K562 (cell line): ENCODE measurements around the gene SAMD9. TPM values are rescaled to one million over a fixed set of nuclear protein-coding genes. Genes with fewer than 3 reads are reported as not detected.

Experiments
- BRD4 ChIP-seq: fragments of 200-600 bp; sonication (generic); IDR thresholded peaks from 2 replicates; pipeline ENCODE4 v1.6.1; 2017; ENCODE audit warnings: inconsistent platforms
- CBX8 ChIP-seq: fragments of 200-600 bp; sonication (generic); IDR thresholded peaks from 2 replicates; pipeline ENCODE4 v1.6.1; 2012; ENCODE audit warnings: borderline replicate concordance, mixed run types, low read depth, mild to moderate bottlenecking, moderate library complexity, mixed read lengths, low read length, control low read depth, inconsistent platforms; ENCODE audit not compliant: poor library complexity, severe bottlenecking; ENCODE audit errors: extremely low read depth
- CC2D1A ChIP-seq: fragments of 450-650 bp; IDR thresholded peaks from 2 replicates; pipeline ENCODE4 v1.6.1; 2017; ENCODE audit warnings: mild to moderate bottlenecking
- EP400 ChIP-seq: fragments of 450-650 bp; IDR thresholded peaks from 2 replicates; pipeline ENCODE4 v1.6.1; 2017; ENCODE audit warnings: antibody characterized with exemption, mild to moderate bottlenecking, moderate library complexity
- MYBL2 ChIP-seq, 2 experiments: fragments of 450-650 bp in 1 of 2; sonication (generic) in 1 of 2; formaldehyde crosslinking in 1 of 2; IDR thresholded peaks; 2 replicates each; pipeline versions ENCODE4 v1.6.1 to v1.8.1; 2017 to 2022; ENCODE audit warnings: borderline replicate concordance in 1 of 2, inconsistent platforms in 1 of 2, low read depth in 1 of 2, mild to moderate bottlenecking in 1 of 2, missing genetic modification reagents in 1 of 2, moderate library complexity in 1 of 2
- OTX1 ChIP-seq: fragments of 450-650 bp; formaldehyde crosslinking; IDR thresholded peaks from 2 replicates; pipeline ENCODE4 v1.4.0; 2022; ENCODE audit warnings: mild to moderate bottlenecking
- PCBP1 ChIP-seq: fragments of 200-400 bp; formaldehyde crosslinking; IDR thresholded peaks from 2 replicates; pipeline ENCODE4 v1.6.1; 2018; ENCODE audit warnings: mild to moderate bottlenecking, low read depth, low read length; ENCODE audit not compliant: poor library complexity, severe bottlenecking
- SREBF1 ChIP-seq: fragments of 150-350 bp; IDR thresholded peaks from 2 replicates; pipeline ENCODE4 v1.6.1; 2014; ENCODE audit warnings: antibody characterized with exemption, low read depth, low read length, borderline replicate concordance
- STAT5A ChIP-seq: IDR thresholded peaks from 2 replicates; pipeline ENCODE4 v1.6.1; 2012; ENCODE audit warnings: low read length, inconsistent platforms, borderline replicate concordance
- TAF9B ChIP-seq: fragments of 450-650 bp; IDR thresholded peaks from 2 replicates; pipeline ENCODE4 v1.6.1; 2018; ENCODE audit warnings: mild to moderate bottlenecking; ENCODE audit not compliant: partially characterized antibody
- TRIM24 ChIP-seq, 2 experiments: fragments of 450-650 bp; IDR thresholded peaks; 2 replicates each; pipeline ENCODE4 v1.6.1; 2016
- TRIM28 ChIP-seq: fragments of 450-650 bp; IDR thresholded peaks from 2 replicates; pipeline ENCODE4 v1.6.1; 2017
- ZNF140 ChIP-seq: fragments of 250-450 bp; sonication (Bioruptor Pico); IDR thresholded peaks from 2 replicates; pipeline ENCODE4 v1.8.0; 2021; ENCODE audit warnings: moderate library complexity, mild to moderate bottlenecking, inconsistent platforms
- ZNF316 ChIP-seq: fragments of 450-650 bp; IDR thresholded peaks from 2 replicates; pipeline ENCODE4 v1.6.1; 2016
- polyA plus RNA-seq, 8 experiments: library from polyadenylated mRNA; depleted of rRNA in 4 of 8; stranded (reverse) in 5 of 8; unstranded in 3 of 8; fragments of >200 nt; fragmentation: Nextera tagmentation in 2 of 8; fragmentation: Illumina TruSeq in 1 of 8; extraction: Ambion mirVana in 2 of 8; extraction: Trizol in 1 of 8; gene quantifications; 2 replicates each; pipeline versions ENCODE4 v1.2.1 to v1.2.3, GENCODE V29; 2011 to 2014; ENCODE audit warnings: inconsistent platforms in 1 of 8, missing spikeins in 1 of 8
- total RNA-seq, 7 experiments: library from RNA; depleted of rRNA in 6 of 7; stranded (reverse); fragments of >200 nt in 6 of 7; fragmentation: Illumina TruSeq in 2 of 7; extraction: Trizol in 2 of 7; gene quantifications; 2 replicates each; pipeline versions ENCODE4 v1.2.1 to v1.2.3, GENCODE V29; 2011 to 2021; ENCODE audit warnings: low replicate concordance in 1 of 7
- TF ChIP-seq, protein P1 (sequence below), 2 experiments: fragments of 450-650 bp; conservative IDR thresholded peaks; 2 replicates each; pipeline ENCODE4 v1.6.1; 2017; ENCODE audit warnings: mild to moderate bottlenecking in 2 of 2, moderate library complexity in 2 of 2
- TF ChIP-seq, protein P2 (sequence below): sonication (generic); formaldehyde crosslinking; IDR thresholded peaks from 2 replicates; pipeline ENCODE4 v1.8.0; 2022; ENCODE audit warnings: mild to moderate bottlenecking, missing genetic modification reagents, borderline replicate concordance
- TF ChIP-seq, protein P3 (sequence below): IDR thresholded peaks from 2 replicates; pipeline ENCODE4 v1.6.1; 2016; ENCODE audit warnings: missing genetic modification characterization, missing compliant biosample characterization
- TF ChIP-seq, protein P4 (sequence below): fragments of 450-650 bp; IDR thresholded peaks from 2 replicates; pipeline ENCODE4 v1.6.1; 2016; ENCODE audit warnings: low read depth, mild to moderate bottlenecking, moderate library complexity
- TF ChIP-seq, protein P5 (sequence below), 2 experiments: IDR thresholded peaks in 1 of 2; conservative IDR thresholded peaks in 1 of 2; 2 replicates each; pipeline ENCODE4 v1.6.1; 2016; ENCODE audit warnings: low read depth in 2 of 2, mild to moderate bottlenecking in 1 of 2, missing compliant biosample characterization in 1 of 2, missing genetic modification characterization in 1 of 2, moderate library complexity in 1 of 2

Gene SAMD9
- total and polyA plus RNA-seq, 9 of the 15 experiments (the other 6 are each of a cell fraction or from before 2014, with no cell fraction given), result 1.0 to 4.0 (median 1.9) TPM

DNA sequence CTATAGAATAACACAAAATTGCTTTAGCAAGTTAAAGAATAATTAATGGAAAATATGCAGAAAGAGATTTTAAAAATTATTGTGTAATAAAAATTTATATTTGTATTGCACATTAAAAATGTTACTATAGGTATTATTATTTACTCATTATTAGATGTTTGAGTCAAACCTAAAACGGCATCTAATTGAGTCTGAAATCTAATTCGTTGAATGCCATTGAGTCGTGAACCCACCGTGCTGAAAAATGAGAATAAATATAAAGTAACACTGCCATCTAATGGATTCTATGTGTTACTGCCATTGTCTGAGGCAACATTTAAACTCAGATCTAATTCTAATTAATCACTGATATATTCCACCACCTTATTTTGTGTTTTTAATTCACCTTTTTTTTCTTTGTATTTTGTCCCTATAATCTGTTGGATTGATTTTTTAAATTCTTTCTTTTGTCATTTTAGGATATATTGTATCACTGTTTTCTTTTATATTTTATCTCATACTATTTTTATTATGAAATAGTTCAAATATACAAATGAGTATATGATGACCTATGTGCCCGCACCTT, 62.2 kb downstream of the SAMD9 start (continued):
- no peak for TF ChIP-seq SREBF1
- TF ChIP-seq ZNF140 (CRISPR knock-in tag), result no peak
- TF ChIP-seq EP400, result no peak; the same call in 1 of the 2 replicates
- peak; percentile 68 for TF ChIP-seq CC2D1A
- TF ChIP-seq TRIM28, result no peak
- peak; percentile 15 for TF ChIP-seq TAF9B
- TF ChIP-seq STAT5A, result no peak
- TF ChIP-seq, protein P1, sequence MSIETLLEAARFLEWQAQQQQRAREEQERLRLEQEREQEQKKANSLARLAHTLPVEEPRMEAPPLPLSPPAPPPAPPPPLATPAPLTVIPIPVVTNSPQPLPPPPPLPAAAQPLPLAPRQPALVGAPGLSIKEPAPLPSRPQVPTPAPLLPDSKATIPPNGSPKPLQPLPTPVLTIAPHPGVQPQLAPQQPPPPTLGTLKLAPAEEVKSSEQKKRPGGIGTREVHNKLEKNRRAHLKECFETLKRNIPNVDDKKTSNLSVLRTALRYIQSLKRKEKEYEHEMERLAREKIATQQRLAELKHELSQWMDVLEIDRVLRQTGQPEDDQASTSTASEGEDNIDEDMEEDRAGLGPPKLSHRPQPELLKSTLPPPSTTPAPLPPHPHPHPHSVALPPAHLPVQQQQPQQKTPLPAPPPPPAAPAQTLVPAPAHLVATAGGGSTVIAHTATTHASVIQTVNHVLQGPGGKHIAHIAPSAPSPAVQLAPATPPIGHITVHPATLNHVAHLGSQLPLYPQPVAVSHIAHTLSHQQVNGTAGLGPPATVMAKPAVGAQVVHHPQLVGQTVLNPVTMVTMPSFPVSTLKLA (conservative IDR thresholded peaks at IDR 0.05), result peak in 1 of 2 experiments; percentile 28; a peak in 2 of 4 replicates
- TF ChIP-seq, protein P2, sequence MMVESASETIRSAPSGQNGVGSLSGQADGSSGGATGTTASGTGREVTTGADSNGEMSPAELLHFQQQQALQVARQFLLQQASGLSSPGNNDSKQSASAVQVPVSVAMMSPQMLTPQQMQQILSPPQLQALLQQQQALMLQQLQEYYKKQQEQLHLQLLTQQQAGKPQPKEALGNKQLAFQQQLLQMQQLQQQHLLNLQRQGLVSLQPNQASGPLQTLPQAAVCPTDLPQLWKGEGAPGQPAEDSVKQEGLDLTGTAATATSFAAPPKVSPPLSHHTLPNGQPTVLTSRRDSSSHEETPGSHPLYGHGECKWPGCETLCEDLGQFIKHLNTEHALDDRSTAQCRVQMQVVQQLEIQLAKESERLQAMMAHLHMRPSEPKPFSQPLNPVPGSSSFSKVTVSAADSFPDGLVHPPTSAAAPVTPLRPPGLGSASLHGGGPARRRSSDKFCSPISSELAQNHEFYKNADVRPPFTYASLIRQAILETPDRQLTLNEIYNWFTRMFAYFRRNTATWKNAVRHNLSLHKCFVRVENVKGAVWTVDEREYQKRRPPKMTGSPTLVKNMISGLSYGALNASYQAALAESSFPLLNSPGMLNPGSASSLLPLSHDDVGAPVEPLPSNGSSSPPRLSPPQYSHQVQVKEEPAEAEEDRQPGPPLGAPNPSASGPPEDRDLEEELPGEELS, result no peak
- no peak for TF ChIP-seq OTX1 (CRISPR knock-in tag)
- no peak for TF ChIP-seq CBX8
- TF ChIP-seq, protein P3, sequence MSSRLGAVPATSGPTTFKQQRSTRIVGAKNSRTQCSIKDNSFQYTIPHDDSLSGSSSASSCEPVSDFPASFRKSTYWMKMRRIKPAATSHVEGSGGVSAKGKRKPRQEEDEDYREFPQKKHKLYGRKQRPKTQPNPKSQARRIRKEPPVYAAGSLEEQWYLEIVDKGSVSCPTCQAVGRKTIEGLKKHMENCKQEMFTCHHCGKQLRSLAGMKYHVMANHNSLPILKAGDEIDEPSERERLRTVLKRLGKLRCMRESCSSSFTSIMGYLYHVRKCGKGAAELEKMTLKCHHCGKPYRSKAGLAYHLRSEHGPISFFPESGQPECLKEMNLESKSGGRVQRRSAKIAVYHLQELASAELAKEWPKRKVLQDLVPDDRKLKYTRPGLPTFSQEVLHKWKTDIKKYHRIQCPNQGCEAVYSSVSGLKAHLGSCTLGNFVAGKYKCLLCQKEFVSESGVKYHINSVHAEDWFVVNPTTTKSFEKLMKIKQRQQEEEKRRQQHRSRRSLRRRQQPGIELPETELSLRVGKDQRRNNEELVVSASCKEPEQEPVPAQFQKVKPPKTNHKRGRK (tag), result peak; percentile 81
- 0 out of 2 replicates have a peak, but pooled peaks have one; percentile 38 for TF ChIP-seq MYBL2 (IDR thresholded peaks at IDR 0.05; ENCODE audit: low read depth)
- no peak for TF ChIP-seq MYBL2 (CRISPR knock-in tag; IDR thresholded peaks at IDR 0.05; ENCODE audit: borderline replicate concordance)
- no peak for TF ChIP-seq TRIM24 (IDR thresholded peaks at IDR 0.05)
- TF ChIP-seq PCBP1, result no peak
- no peak for TF ChIP-seq ZNF316
- TF ChIP-seq, protein P4, sequence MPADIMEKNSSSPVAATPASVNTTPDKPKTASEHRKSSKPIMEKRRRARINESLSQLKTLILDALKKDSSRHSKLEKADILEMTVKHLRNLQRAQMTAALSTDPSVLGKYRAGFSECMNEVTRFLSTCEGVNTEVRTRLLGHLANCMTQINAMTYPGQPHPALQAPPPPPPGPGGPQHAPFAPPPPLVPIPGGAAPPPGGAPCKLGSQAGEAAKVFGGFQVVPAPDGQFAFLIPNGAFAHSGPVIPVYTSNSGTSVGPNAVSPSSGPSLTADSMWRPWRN, result no peak
- TF ChIP-seq, protein P5, sequence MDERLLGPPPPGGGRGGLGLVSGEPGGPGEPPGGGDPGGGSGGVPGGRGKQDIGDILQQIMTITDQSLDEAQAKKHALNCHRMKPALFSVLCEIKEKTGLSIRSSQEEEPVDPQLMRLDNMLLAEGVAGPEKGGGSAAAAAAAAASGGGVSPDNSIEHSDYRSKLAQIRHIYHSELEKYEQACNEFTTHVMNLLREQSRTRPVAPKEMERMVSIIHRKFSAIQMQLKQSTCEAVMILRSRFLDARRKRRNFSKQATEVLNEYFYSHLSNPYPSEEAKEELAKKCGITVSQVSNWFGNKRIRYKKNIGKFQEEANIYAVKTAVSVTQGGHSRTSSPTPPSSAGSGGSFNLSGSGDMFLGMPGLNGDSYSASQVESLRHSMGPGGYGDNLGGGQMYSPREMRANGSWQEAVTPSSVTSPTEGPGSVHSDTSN (CRISPR knock-in tag; IDR thresholded peaks at IDR 0.05; ENCODE audit: low read depth), result no peak
- TF ChIP-seq, protein P5 (tag; conservative IDR thresholded peaks at IDR 0.05; ENCODE audit: low read depth), result 0 out of 2 replicates have a peak, but pooled peaks have one; percentile 29
- TF ChIP-seq BRD4, result no peak
